Measurements from ENCODE around the gene ARHGEF1. TPM values are rescaled to one million over a fixed set of nuclear protein-coding genes. Genes with fewer than 3 reads are reported as not detected.

The ARHGEF1 gene
- total RNA-seq, 1 donor from 2014 or later: 28.3 TPM

GRCh38 chr19:41901707-41902360, 18.9 kb downstream of the ARHGEF1 start:
- no peak for DNase-seq
- TF ChIP-seq CTCF (IDR thresholded peaks at IDR 0.05; ENCODE audit: borderline replicate concordance): no peak
- H3K27me3 ChIP-seq (ENCODE audit: low read depth): no peaks in the 10 kb centered on the region
- no peak overlapping the region for H3K4me3 ChIP-seq
- no peak overlapping the region for H3K27ac ChIP-seq (replicated peaks)
- intact Hi-C loops (cut with micrococcal nuclease): no loop called here
- no peaks in the 10 kb centered on the region for H3K9me3 ChIP-seq (replicated peaks)
- no peaks in the 10 kb centered on the region for H3K4me1 ChIP-seq
- H3K36me3 ChIP-seq: peaks cover 96% of the 10 kb centered on the region

GRCh38 chr19:41902594-41902993, 19.6 kb downstream of the ARHGEF1 start:
- Histone ChIP-seq H3K27me3 (ENCODE audit: low read depth) (no peaks in the 10 kb centered on the region), H3K4me1 (no peaks in the 10 kb centered on the region), H3K4me3 (no peak overlapping the region), H3K9me3 (replicated peaks) (no peaks in the 10 kb centered on the region), H3K27ac (replicated peaks) (no peak overlapping the region), H3K36me3 (peaks cover 98% of the 10 kb centered on the region)
- TF ChIP-seq CTCF (IDR thresholded peaks at IDR 0.05; ENCODE audit: borderline replicate concordance): no peak
- intact Hi-C loops (cut with micrococcal nuclease): no loop called here
- DNase-seq: no peak

- no peak for TF ChIP-seq CTCF (IDR thresholded peaks at IDR 0.05; ENCODE audit: borderline replicate concordance)
- intact Hi-C loops (cut with micrococcal nuclease): no loop called here
- no peaks in the 10 kb centered on the region for H3K9me3 ChIP-seq (replicated peaks)
- peaks cover 91% of the 10 kb centered on the region for H3K36me3 ChIP-seq
- no peak overlapping the region for H3K27ac ChIP-seq (replicated peaks)
- no peaks in the 10 kb centered on the region for H3K4me1 ChIP-seq
- no peak for DNase-seq
- no peak overlapping the region for H3K4me3 ChIP-seq
- no peaks in the 10 kb centered on the region for H3K27me3 ChIP-seq (ENCODE audit: low read depth)
These were observed 20.4 kb downstream of the ARHGEF1 start for GRCh38 chr19:41903193-41903953.

- TF ChIP-seq CTCF (IDR thresholded peaks at IDR 0.05; ENCODE audit: borderline replicate concordance): no peak
- DNase-seq: no peak
These were observed 21.3 kb downstream of the ARHGEF1 start for GRCh38 chr19:41904118-41904870.

GRCh38 chr19:41905273-41906002, 22.5 kb downstream of the ARHGEF1 start:
- DNase-seq: no peak
- no peak overlapping the region for H3K27ac ChIP-seq (replicated peaks)
- TF ChIP-seq CTCF (IDR thresholded peaks at IDR 0.05; ENCODE audit: borderline replicate concordance): no peak
- intact Hi-C loops (cut with micrococcal nuclease): no loop called here
- no peak overlapping the region for H3K4me3 ChIP-seq
- peaks cover 21% of the 10 kb centered on the region for H3K27me3 ChIP-seq (ENCODE audit: low read depth)
- no peaks in the 10 kb centered on the region for H3K4me1 ChIP-seq
- peaks cover 71% of the 10 kb centered on the region for H3K36me3 ChIP-seq
- no peaks in the 10 kb centered on the region for H3K9me3 ChIP-seq (replicated peaks)

More at GRCh38 chr19:41904118-41904870, 21.3 kb downstream of the ARHGEF1 start:
- Histone ChIP-seq H3K9me3 (replicated peaks) (no peaks in the 10 kb centered on the region), H3K4me3 (no peak overlapping the region), H3K27ac (replicated peaks) (no peak overlapping the region), H3K4me1 (no peaks in the 10 kb centered on the region), H3K36me3 (peaks cover 81% of the 10 kb centered on the region), H3K27me3 (ENCODE audit: low read depth) (peaks cover 9% of the 10 kb centered on the region)
- intact Hi-C loops (cut with micrococcal nuclease): no loop called here
